ENCODE results near the gene ANTXRL.

GRCh38 chr10:46257099-46257498, 29.7 kb upstream of the ANTXRL start:
- TF ChIP-seq CTCF (IDR thresholded peaks at IDR 0.05) (no peak), POLR2AphosphoS5 (IDR thresholded peaks at IDR 0.05; ENCODE audit: insufficient read depth in 1 of 2, low read depth in 1 of 2) (no peak)

Data from vagina (tissue), 2 donors.